CD14-positive monocyte (primary cell): ENCODE results near the gene WFDC5. TPM values are rescaled to one million over a fixed set of nuclear protein-coding genes. Genes with fewer than 3 reads are reported as not detected.
"Not testable (repeated sequence)": the region's sequence is repeated elsewhere in the genome, so short reads cannot be mapped to it uniquely, and the experiment has no call there.

Source experiments
- DNase-seq, 3 donors: peaks; one replicate each; pipeline ENCODE4 v3.0.0-alpha.2; 2011 to 2022
- H2AFZ ChIP-seq: 2 replicates; pipeline ENCODE4 v1.6.0; 2012; ENCODE audit warnings: mild to moderate bottlenecking, low read depth, low read length, inconsistent platforms; ENCODE audit not compliant: insufficient read depth, poor library complexity, severe bottlenecking
- H3K27ac ChIP-seq, 2 donors: 1 replicate in 1 of 2; 2 replicates in 1 of 2; pipeline ENCODE4 v1.5.1; 2012 to 2013; ENCODE audit warnings: low read length in 2 of 2, control low read depth in 1 of 2, inconsistent platforms in 1 of 2, low read depth in 1 of 2, mild to moderate bottlenecking in 1 of 2
- H3K27me3 ChIP-seq, 2 donors: one replicate each; pipeline versions ENCODE4 v1.6.0 to v1.6.1; 2011 to 2013; ENCODE audit warnings: low read length in 2 of 2; ENCODE audit not compliant: control insufficient read depth in 2 of 2, insufficient read depth in 2 of 2
- H3K36me3 ChIP-seq, 2 donors: replicated peaks in 1 of 2; 1 replicate in 1 of 2; 2 replicates in 1 of 2; pipeline versions ENCODE4 v1.5.1 to v1.6.1; 2012 to 2013; ENCODE audit warnings: low read length in 2 of 2, control low read depth in 1 of 2, inconsistent platforms in 1 of 2, mild to moderate bottlenecking in 1 of 2; ENCODE audit not compliant: insufficient read depth in 2 of 2, control insufficient read depth in 1 of 2
- H3K4me1 ChIP-seq, 2 donors: 1 replicate in 1 of 2; 2 replicates in 1 of 2; pipeline versions ENCODE4 v1.5.1 to v1.6.1; 2012 to 2013; ENCODE audit warnings: low read length in 2 of 2, control low read depth in 1 of 2, inconsistent platforms in 1 of 2, mild to moderate bottlenecking in 1 of 2, moderate library complexity in 1 of 2; ENCODE audit not compliant: insufficient read depth in 2 of 2, control insufficient read depth in 1 of 2
- H3K4me2 ChIP-seq: replicated peaks from 2 replicates; pipeline ENCODE3; 2012; ENCODE audit warnings: low read length, moderate library complexity, mild to moderate bottlenecking; ENCODE audit not compliant: poor library complexity, severe bottlenecking; ENCODE audit errors: extremely low read depth
- H3K4me3 ChIP-seq, 3 experiments: fragments of 200-600 bp in 1 of 3; sonication (generic) in 1 of 3; replicated peaks in 1 of 3; 1 replicate in 2 of 3; 2 replicates in 1 of 3; pipeline ENCODE4 v1.5.1; 2011 to 2013; ENCODE audit warnings: low read length in 3 of 3, mild to moderate bottlenecking in 3 of 3, control low read depth in 2 of 3, low read depth in 2 of 3, inconsistent platforms in 1 of 3, moderate library complexity in 1 of 3
- H3K79me2 ChIP-seq: 2 replicates; pipeline ENCODE4 v1.6.0; 2012; ENCODE audit warnings: mild to moderate bottlenecking, control low read depth, inconsistent platforms, low read length, moderate library complexity; ENCODE audit not compliant: insufficient read depth
- H3K9ac ChIP-seq: 2 replicates; pipeline ENCODE4 v1.6.0; 2017; ENCODE audit warnings: low read length, mild to moderate bottlenecking; ENCODE audit not compliant: insufficient read depth, poor library complexity, severe bottlenecking
- H3K9me3 ChIP-seq, 2 donors: replicated peaks in 1 of 2; 1 replicate in 1 of 2; 2 replicates in 1 of 2; pipeline versions ENCODE4 v1.5.1 to v1.6.1; 2012 to 2013; ENCODE audit warnings: low read length in 2 of 2, control low read depth in 1 of 2; ENCODE audit not compliant: control insufficient read depth in 1 of 2, insufficient read depth in 1 of 2
- H4K20me1 ChIP-seq: 2 replicates; pipeline ENCODE4 v1.6.0; 2012; ENCODE audit warnings: mild to moderate bottlenecking, low read length, control low read depth, moderate library complexity; ENCODE audit not compliant: insufficient read depth
- H3K27ac Mint-ChIP-seq, 7 donors: one replicate each; pipeline ENCODE4 v1.8.0; 2020; ENCODE audit warnings: mild to moderate bottlenecking in 7 of 7, mixed read lengths in 7 of 7, moderate library complexity in 6 of 7, inconsistent platforms in 2 of 7
- H3K27me3 Mint-ChIP-seq, 3 donors: one replicate each; pipeline ENCODE4 v1.8.0; 2021 to 2022; ENCODE audit warnings: low read depth in 3 of 3, mild to moderate bottlenecking in 3 of 3, mixed read lengths in 3 of 3, moderate library complexity in 3 of 3, inconsistent platforms in 1 of 3
- H3K36me3 Mint-ChIP-seq, 2 donors: one replicate each; pipeline ENCODE4 v1.8.0; 2020; ENCODE audit warnings: mixed read lengths in 2 of 2, inconsistent platforms in 1 of 2, mild to moderate bottlenecking in 1 of 2
- H3K4me1 Mint-ChIP-seq: one replicate; pipeline ENCODE4 v1.8.0; 2020; ENCODE audit warnings: mild to moderate bottlenecking, mixed read lengths
- H3K4me3 Mint-ChIP-seq, 2 donors: one replicate each; pipeline ENCODE4 v1.8.0; 2020; ENCODE audit warnings: mild to moderate bottlenecking in 2 of 2, mixed read lengths in 2 of 2, moderate library complexity in 1 of 2
- H3K9me3 Mint-ChIP-seq, 7 donors: one replicate each; pipeline ENCODE4 v1.8.0; 2020 to 2022; ENCODE audit warnings: mixed read lengths in 7 of 7, mild to moderate bottlenecking in 6 of 7, moderate library complexity in 6 of 7, inconsistent platforms in 2 of 7
- CTCF ChIP-seq: fragments of 200-600 bp; IDR thresholded peaks from one replicate; pipeline ENCODE4 v1.8.0; 2022; ENCODE audit warnings: antibody characterized with exemption, mild to moderate bottlenecking
- whole genome bisulfite sequencing: methylation state at CpG from one replicate; pipeline ENCODE4 v1.1.5; 2013; ENCODE audit warnings: missing lambda C conversion rate; ENCODE audit not compliant: insufficient coverage; 5-methylcytosine and 5-hydroxymethylcytosine counted together
- intact Hi-C, 2 donors: fragments of 100-400 bp; cut with micrococcal nuclease; formaldehyde crosslinking; loops; one replicate each; pipeline versions ENCODE4 v1.15.0 to v1.15.1; 2023
- polyA plus RNA-seq, 3 donors: library from polyadenylated mRNA; depleted of rRNA in 1 of 3; unstranded in 2 of 3; stranded (reverse) in 1 of 3; fragments of 300-500 nt in 2 of 3; fragments of >200 nt in 1 of 3; fragmentation: Illumina TruSeq in 2 of 3; gene quantifications; 1 replicate in 2 of 3; 2 replicates in 1 of 3; pipeline ENCODE4 v1.2.3, GENCODE V29; 2012 to 2021

WFDC5 gene
- polyA plus RNA-seq, 3 donors, result not detected

GRCh38 chr20:45157962-45158361 lies 43.0 kb upstream of the WFDC5 start:
- peaks cover 0 to under 1% of the 10 kb centered on the region in 2 donors for H3K27me3 ChIP-seq
- H2AFZ ChIP-seq, result no peak overlapping the region
- Mint-ChIP-seq H3K9me3 (peaks cover 46 to 79% (median 66%) of the 10 kb centered on the region in 7 donors), H3K4me1 (peaks cover 27% of the 10 kb centered on the region), H3K36me3 (peaks cover 9 to 16% of the 10 kb centered on the region in 2 donors), H3K4me3 (no peak overlapping the region), H3K27me3 (peaks cover 4 to 9% (median 8%) of the 10 kb centered on the region in 3 donors), H3K27ac (peak overlapping the region in 1 of 7 donors; percentile 69)
- WGBS, result no CpG with 5 or more reads among the region's 1 CpG
- H3K9me3 ChIP-seq, result peaks cover 29 to 46% of the 10 kb centered on the region in 2 donors
- TF ChIP-seq CTCF, result no peak
- intact Hi-C loops, result no loop called here
- no peak overlapping the region for H3K4me2 ChIP-seq
- no peak overlapping the region for H3K4me3 ChIP-seq
- H3K36me3 ChIP-seq, result no peaks in the 10 kb centered on the region
- no peak for DNase-seq
- no peak overlapping the region for H3K27ac ChIP-seq
- H3K79me2 ChIP-seq, result no peaks in the 10 kb centered on the region
- no peaks in the 10 kb centered on the region for H4K20me1 ChIP-seq
- H3K9ac ChIP-seq, result no peak overlapping the region
- H3K4me1 ChIP-seq, result peaks cover 18 to 20% of the 10 kb centered on the region in 2 donors

DNA sequence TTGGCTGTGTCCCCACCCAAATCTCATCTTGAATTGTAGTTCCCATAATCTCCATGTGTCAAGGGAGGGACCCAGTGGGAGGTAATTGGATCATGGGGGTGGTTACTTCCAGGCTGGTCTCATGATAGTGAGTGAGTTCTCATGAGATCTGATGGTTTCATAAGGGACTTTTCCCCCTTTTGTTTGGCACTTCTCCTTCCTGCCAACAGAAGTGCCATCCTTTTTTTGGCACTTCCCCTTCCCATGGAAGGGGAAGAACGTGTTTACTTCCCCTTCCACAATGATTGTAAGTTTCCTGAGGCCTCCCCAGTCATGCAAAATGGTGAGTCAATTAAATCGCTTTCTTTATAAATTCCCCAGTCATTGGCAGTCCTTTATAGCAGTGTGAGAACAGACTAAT lies 41.7 kb upstream of the WFDC5 start:
- Histone ChIP-seq H3K9me3 (peaks cover 26 to 45% of the 10 kb centered on the region in 2 donors), H3K79me2 (no peaks in the 10 kb centered on the region), H3K9ac (no peak overlapping the region), H3K4me2 (no peak overlapping the region), H3K27me3 (no peaks in the 10 kb centered on the region), H3K36me3 (no peaks in the 10 kb centered on the region), H3K4me1 (peaks cover 21 to 25% of the 10 kb centered on the region in 2 donors), H2AFZ (no peak overlapping the region), H4K20me1 (no peaks in the 10 kb centered on the region), H3K4me3 (peak overlapping the region in 1 of 3 experiments; percentile 27), H3K27ac (peak overlapping the region; percentile 29 to 57)
- Mint-ChIP-seq H3K27me3 (peaks cover 1 to 8% (median 7%) of the 10 kb centered on the region in 3 donors), H3K9me3 (peaks cover 43 to 69% (median 55%) of the 10 kb centered on the region in 7 donors), H3K36me3 (peaks cover 9 to 16% of the 10 kb centered on the region in 2 donors), H3K27ac (peak overlapping the region; percentile 78 to 94 (median 83)), H3K4me3 (no peak overlapping the region), H3K4me1 (peaks cover 33% of the 10 kb centered on the region)
- DNase-seq, result peak; percentile 47 to 88 (median 65)
- no peak for TF ChIP-seq CTCF
- intact Hi-C loops, result no loop called here
- no CpG with 5 or more reads among the region's 2 CpGs for WGBS

DNA sequence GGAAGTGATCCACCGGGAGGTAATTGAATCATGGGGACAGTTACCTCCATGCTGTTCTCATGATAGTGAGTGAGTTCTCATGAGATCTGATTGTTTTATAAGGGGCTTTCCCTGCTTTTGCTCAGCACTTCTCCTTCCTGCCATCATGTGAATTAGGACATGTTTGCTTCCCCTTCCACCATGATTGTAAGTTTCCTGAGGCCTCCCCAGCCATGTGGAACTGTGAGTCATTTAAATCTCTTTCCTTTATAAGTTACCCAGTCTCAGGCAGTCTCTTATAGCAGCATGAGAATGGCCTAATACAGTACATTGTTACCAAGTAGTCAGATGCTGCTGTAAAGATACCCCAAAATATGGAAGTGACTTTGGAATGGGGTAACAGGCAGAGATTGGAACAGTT lies 39.8 kb upstream of the WFDC5 start:
- H4K20me1 ChIP-seq, H3K9ac ChIP-seq, H3K4me3 Mint-ChIP-seq, H3K4me3 ChIP-seq, H3K36me3 ChIP-seq, H3K27me3 ChIP-seq, H3K4me2 ChIP-seq, H3K79me2 ChIP-seq, intact Hi-C loops, H2AFZ ChIP-seq: not testable (repeated sequence)
- peaks cover 21 to 25% of the 10 kb centered on the region in 2 donors for H3K4me1 ChIP-seq
- WGBS, result no CpG with 5 or more reads among the region's 1 CpG
- DNase-seq, result peak; percentile 55 to 86 (median 57)
- H3K9me3 ChIP-seq, result peaks cover 24 to 45% of the 10 kb centered on the region in 2 donors
- Mint-ChIP-seq H3K9me3 (peaks cover 42 to 59% (median 52%) of the 10 kb centered on the region in 7 donors), H3K27ac (peak overlapping the region; percentile 84 to 95 (median 88)), H3K36me3 (peaks cover 9 to 16% of the 10 kb centered on the region in 2 donors), H3K4me1 (peaks cover 33% of the 10 kb centered on the region), H3K27me3 (peaks cover 5 to 11% (median 11%) of the 10 kb centered on the region in 3 donors)
- H3K27ac ChIP-seq, result peak overlapping the region in 1 of 2 donors; percentile 81
